HCT116 (cell line): ENCODE data around the gene CCDC201. TPM values are rescaled to one million over a fixed set of nuclear protein-coding genes. Genes with fewer than 3 reads are reported as not detected.
A peak's percentile ranks its signal among the peaks of the same experiment; 100 is the strongest.
"Not testable (repeated sequence)": the region's sequence is repeated elsewhere in the genome, so short reads cannot be mapped to it uniquely, and the experiment has no call there.

ENCODE experiments used
- ATAC-seq: fragments of 200-7000 bp; cut with Tn5 transposase; 2 replicates; pipeline ENCODE4 v1.9.1; 2020; ENCODE audit warnings: mild to moderate bottlenecking, moderate library complexity
- BruUV-seq: library from RNA; stranded (reverse); fragments of 400-500 nt; replicated peaks from 2 replicates; lab custom pipeline; 2021; lab: Mats Ljungman, UMichigan
- CTCF ChIA-PET: fragments of 300-600 bp; sonication (Branson Sonifier 250); formaldehyde crosslinking; loops from one replicate; lab custom pipeline; 2021; ENCODE audit warnings: antibody characterized with exemption; lab: Charles Lee
- POLR2A ChIA-PET: fragments of 300-600, 350-600 bp; sonication (Branson Sonifier 250); formaldehyde crosslinking; loops from one replicate; lab custom pipeline; 2021; ENCODE audit warnings: antibody characterized with exemption; lab: Charles Lee
- RAD21 ChIA-PET, 2 experiments: fragments of 300-600 bp; sonication (Branson Sonifier 250); formaldehyde crosslinking; loops; one replicate each; lab custom pipeline; 2023; ENCODE audit warnings: low total read pairs in 2 of 2; ENCODE audit not compliant: uncharacterized antibody in 2 of 2, unreplicated experiment in 2 of 2, low non-redundant PET in 1 of 2; lab: Charles Lee
- DNase-seq: peaks from one replicate; pipeline ENCODE4 v3.0.0-alpha.2; 2010; ENCODE audit warnings: low read depth, low spot score
- H2AFZ ChIP-seq: fragments of 200-600 bp; shearing (Covaris generic), sonication (generic); 2 replicates; pipeline ENCODE4 v1.6.1; 2017; ENCODE audit warnings: low read depth, mixed run types, mixed read lengths, antibody characterized with exemption, low read length; ENCODE audit not compliant: poor library complexity, severe bottlenecking
- H3K27ac ChIP-seq: 2 replicates; pipeline ENCODE4 v1.5.1; 2012; ENCODE audit warnings: low read depth, low read length
- H3K27me3 ChIP-seq: fragments of 200-600 bp; sonication (generic); 2 replicates; pipeline ENCODE4 v1.6.1; 2016; ENCODE audit warnings: mixed run types, low read length, mixed read lengths; ENCODE audit not compliant: insufficient read depth
- H3K36me3 ChIP-seq, 2 experiments: fragments of 200-500 bp in 1 of 2; fragments of 200-600 bp in 1 of 2; sonication (Bioruptor generic) in 1 of 2; sonication (generic) in 1 of 2; 2 replicates each; pipeline versions ENCODE4 v1.5.1 to v1.6.1; 2014 to 2016; ENCODE audit warnings: low read length in 2 of 2, inconsistent platforms in 1 of 2, mixed read lengths in 1 of 2, mixed run types in 1 of 2; ENCODE audit not compliant: insufficient read depth in 2 of 2, control insufficient read depth in 1 of 2
- H3K4me1 ChIP-seq, 2 experiments: fragments of 200-600 bp in 1 of 2; sonication (generic) in 1 of 2; 2 replicates each; pipeline versions ENCODE4 v1.5.1 to v1.6.1; 2012 to 2017; ENCODE audit warnings: low read length in 2 of 2, inconsistent platforms in 1 of 2, mild to moderate bottlenecking in 1 of 2, mixed read lengths in 1 of 2, mixed run types in 1 of 2, moderate library complexity in 1 of 2; ENCODE audit not compliant: insufficient read depth in 2 of 2, control insufficient read depth in 1 of 2
- H3K4me2 ChIP-seq: fragments of 200-600 bp; sonication (generic); 2 replicates; pipeline ENCODE4 v1.6.1; 2017; ENCODE audit warnings: mixed run types, low read length, mixed read lengths
- H3K4me3 ChIP-seq, 2 experiments: fragments of 200-600 bp in 1 of 2; sonication (generic) in 1 of 2; replicated peaks in 1 of 2; 2 replicates each; pipeline ENCODE4 v1.5.1; 2011 to 2016; ENCODE audit warnings: low read length in 2 of 2, control low read depth in 1 of 2, low read depth in 1 of 2, mild to moderate bottlenecking in 1 of 2, mixed read lengths in 1 of 2, mixed run types in 1 of 2
- H3K79me2 ChIP-seq: fragments of 200-600 bp; sonication (generic); 2 replicates; pipeline ENCODE4 v1.6.1; 2017; ENCODE audit warnings: mild to moderate bottlenecking, mixed run types, low read length, moderate library complexity, mixed read lengths; ENCODE audit not compliant: insufficient read depth
- H3K9ac ChIP-seq: fragments of 200-600 bp; sonication (generic); 2 replicates; pipeline ENCODE4 v1.6.1; 2016; ENCODE audit warnings: low read length, mixed read lengths
- H3K9me2 ChIP-seq: fragments of 200-600 bp; sonication (generic), shearing (Covaris generic); 2 replicates; pipeline ENCODE4 v1.6.1; 2017; ENCODE audit warnings: mixed run types, mild to moderate bottlenecking, moderate library complexity; ENCODE audit not compliant: insufficient read depth
- H3K9me3 ChIP-seq, 2 experiments: fragments of 200-500 bp in 1 of 2; fragments of 200-600 bp in 1 of 2; sonication (Bioruptor generic) in 1 of 2; sonication (generic) in 1 of 2; 2 replicates each; pipeline ENCODE4 v1.6.1; 2014 to 2017; ENCODE audit warnings: low read length in 2 of 2, mixed read lengths in 2 of 2, inconsistent platforms in 1 of 2, low read depth in 1 of 2, mild to moderate bottlenecking in 1 of 2, mixed run types in 1 of 2, moderate library complexity in 1 of 2; ENCODE audit not compliant: control insufficient read depth in 1 of 2, insufficient read depth in 1 of 2
- H4K20me1 ChIP-seq: fragments of 200-600 bp; sonication (generic), shearing (Covaris generic); 2 replicates; pipeline ENCODE4 v1.6.1; 2017; ENCODE audit warnings: mixed run types, mild to moderate bottlenecking, moderate library complexity; ENCODE audit not compliant: insufficient read depth
- FOSL1 ChIP-seq: IDR thresholded peaks from 2 replicates; pipeline ENCODE4 v1.6.1; 2012; ENCODE audit warnings: low read depth
- RAD21 ChIP-seq: IDR thresholded peaks from 2 replicates; pipeline ENCODE4 v1.6.1; 2012; ENCODE audit warnings: low read depth, mild to moderate bottlenecking
- intact Hi-C: fragments of 100-400 bp; cut with micrococcal nuclease; formaldehyde crosslinking; loops from 2 replicates; pipeline ENCODE4 v1.10.0; 2022
- total RNA-seq: library from RNA; stranded (reverse); gene quantifications from one replicate; pipeline ENCODE4 v1.2.1, GENCODE V29; 2021; ENCODE audit not compliant: unreplicated experiment
- TF ChIP-seq, protein P1 (sequence below), 3 experiments: fragments of 200-600 bp in 1 of 3; sonication (generic) in 1 of 3; IDR thresholded peaks in 2 of 3; conservative IDR thresholded peaks in 1 of 3; 2 replicates each; pipeline ENCODE4 v1.5.1; 2012 to 2017; ENCODE audit warnings: low read depth in 2 of 3, low read length in 2 of 3, antibody characterized with exemption in 1 of 3, borderline replicate concordance in 1 of 3, control low read depth in 1 of 3, mild to moderate bottlenecking in 1 of 3, mixed read lengths in 1 of 3, mixed run types in 1 of 3, moderate library complexity in 1 of 3; ENCODE audit not compliant: insufficient read depth in 1 of 3

Gene CCDC201
- total RNA-seq, 1 experiment from 2014 or later, result not detected

GRCh38 chr7:45863715-45864114 lies 9.2 kb downstream of the CCDC201 start:
- TF ChIP-seq, protein P1, sequence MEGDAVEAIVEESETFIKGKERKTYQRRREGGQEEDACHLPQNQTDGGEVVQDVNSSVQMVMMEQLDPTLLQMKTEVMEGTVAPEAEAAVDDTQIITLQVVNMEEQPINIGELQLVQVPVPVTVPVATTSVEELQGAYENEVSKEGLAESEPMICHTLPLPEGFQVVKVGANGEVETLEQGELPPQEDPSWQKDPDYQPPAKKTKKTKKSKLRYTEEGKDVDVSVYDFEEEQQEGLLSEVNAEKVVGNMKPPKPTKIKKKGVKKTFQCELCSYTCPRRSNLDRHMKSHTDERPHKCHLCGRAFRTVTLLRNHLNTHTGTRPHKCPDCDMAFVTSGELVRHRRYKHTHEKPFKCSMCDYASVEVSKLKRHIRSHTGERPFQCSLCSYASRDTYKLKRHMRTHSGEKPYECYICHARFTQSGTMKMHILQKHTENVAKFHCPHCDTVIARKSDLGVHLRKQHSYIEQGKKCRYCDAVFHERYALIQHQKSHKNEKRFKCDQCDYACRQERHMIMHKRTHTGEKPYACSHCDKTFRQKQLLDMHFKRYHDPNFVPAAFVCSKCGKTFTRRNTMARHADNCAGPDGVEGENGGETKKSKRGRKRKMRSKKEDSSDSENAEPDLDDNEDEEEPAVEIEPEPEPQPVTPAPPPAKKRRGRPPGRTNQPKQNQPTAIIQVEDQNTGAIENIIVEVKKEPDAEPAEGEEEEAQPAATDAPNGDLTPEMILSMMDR (IDR thresholded peaks at IDR 0.05 in 2 of 3, conservative IDR thresholded peaks at IDR 0.05 in 1 of 3; ENCODE audit: borderline replicate concordance in 1 of 3, insufficient read depth in 1 of 3, low read depth in 2 of 3, low read length in 2 of 3), result peak; percentile 56 to 80 (median 58)
- 0 out of 2 replicates have a peak, but pooled peaks have one; percentile 25 for TF ChIP-seq RAD21
- TF ChIP-seq FOSL1, result no peak
- Histone ChIP-seq H3K27me3 (0 out of 2 replicates have a peak, but pooled peaks cover 9% of the 10 kb centered on the region), H3K36me3 (no peaks in the 10 kb centered on the region), H3K9me3 (no peaks in the 10 kb centered on the region), H3K79me2 (no peaks in the 10 kb centered on the region), H3K9me2 (no peaks in the 10 kb centered on the region), H3K4me1 (no peaks in the 10 kb centered on the region), H3K4me3 (no peak overlapping the region), H2AFZ (no peak overlapping the region), H4K20me1 (no peaks in the 10 kb centered on the region), H3K9ac (no peak overlapping the region), H3K27ac (no peak overlapping the region), H3K4me2 (no peak overlapping the region)
- no TSS peak for BruUV-seq
- no peak for DNase-seq
- RAD21 ChIA-PET, result interaction anchor here in 1 of 2 experiments (0.9 kb wide), 1 partner anchor 237 kb away, joined by 3 read pairs; no protein-coding TSS in a partner anchor
- intact Hi-C loops, result no loop called here
- ATAC-seq, result peak; percentile 77
- POLR2A ChIA-PET, result no interaction called here
- CTCF ChIA-PET, result interaction anchor here (0.7 to 1.6 kb wide), 4 partner anchors 8 to 1317 kb away, joined by 3 to 4 read pairs (median 3); no protein-coding TSS in a partner anchor

DNA sequence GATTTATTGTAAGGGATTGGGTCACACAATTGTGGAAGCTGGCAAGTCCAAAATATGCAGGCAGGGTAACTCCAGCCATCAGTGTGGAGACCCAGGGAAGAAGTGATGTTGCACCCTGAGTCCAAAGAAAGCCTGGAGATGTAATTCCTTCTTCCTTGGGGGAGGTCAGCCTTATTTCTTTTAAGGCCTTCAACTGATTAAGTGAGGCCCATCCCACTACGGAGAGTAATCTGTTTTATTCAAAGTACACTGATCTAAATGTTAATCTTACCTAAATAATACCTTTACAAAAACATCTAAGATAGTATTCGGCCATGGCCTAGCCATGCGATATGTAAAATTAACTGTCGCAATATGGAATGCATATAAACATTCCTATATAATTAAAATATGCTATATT lies 16.0 kb downstream of the CCDC201 start:
- intact Hi-C loops, result loop anchor here (5.0 to 10.0 kb wide), 2 partner anchors 102 to 180 kb away; no protein-coding TSS in a partner anchor
- H3K9me3 ChIP-seq, H4K20me1 ChIP-seq, H3K4me1 ChIP-seq, POLR2A ChIA-PET, H3K27ac ChIP-seq, H3K27me3 ChIP-seq, H3K36me3 ChIP-seq, H2AFZ ChIP-seq, DNase-seq, RAD21 ChIA-PET, H3K9ac ChIP-seq, ATAC-seq, BruUV-seq, H3K79me2 ChIP-seq, H3K9me2 ChIP-seq, H3K4me3 ChIP-seq, CTCF ChIA-PET, H3K4me2 ChIP-seq: not testable (repeated sequence)

DNA sequence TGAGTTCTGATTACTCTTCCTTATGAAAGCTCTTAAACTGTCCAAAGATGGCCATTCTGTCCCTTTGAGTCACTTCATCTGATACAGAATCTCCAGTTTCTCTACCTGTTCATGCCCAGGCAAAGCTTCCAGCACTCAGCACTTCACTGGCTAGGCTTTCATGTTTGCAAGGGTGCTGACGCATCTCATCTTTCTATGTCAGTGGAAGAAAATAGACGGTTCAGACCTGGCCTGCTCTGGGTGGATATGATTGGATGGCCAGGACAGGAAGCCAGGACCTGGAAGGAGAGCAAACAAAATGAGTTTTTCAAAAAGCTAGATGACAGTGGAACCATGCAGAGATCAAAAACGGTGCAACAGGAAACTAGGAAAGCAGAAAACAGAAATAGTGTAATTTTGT lies 17.2 kb downstream of the CCDC201 start:
- H3K36me3 ChIP-seq, POLR2A ChIA-PET, H3K9ac ChIP-seq, H3K9me3 ChIP-seq, H3K4me1 ChIP-seq, H3K27ac ChIP-seq, RAD21 ChIA-PET, H3K27me3 ChIP-seq, H4K20me1 ChIP-seq, H3K9me2 ChIP-seq, BruUV-seq, H2AFZ ChIP-seq, DNase-seq, H3K79me2 ChIP-seq, H3K4me2 ChIP-seq, H3K4me3 ChIP-seq, ATAC-seq: not testable (repeated sequence)
- CTCF ChIA-PET, result interaction anchor here (0.7 to 1.2 kb wide), 2 partner anchors 8 to 192 kb away, joined by 3 read pairs; no protein-coding TSS in a partner anchor
- intact Hi-C loops, result loop anchor here (5.0 to 10.0 kb wide), 2 partner anchors 101 to 178 kb away; no protein-coding TSS in a partner anchor

GRCh38 chr7:45853491-45853890 lies 19.4 kb downstream of the CCDC201 start:
- H3K9me2 ChIP-seq, H3K36me3 ChIP-seq, H2AFZ ChIP-seq, H3K4me2 ChIP-seq, H3K4me1 ChIP-seq, ATAC-seq, H3K9ac ChIP-seq, CTCF ChIA-PET, H3K79me2 ChIP-seq, H3K9me3 ChIP-seq, POLR2A ChIA-PET, DNase-seq, RAD21 ChIA-PET, BruUV-seq, H3K4me3 ChIP-seq, H4K20me1 ChIP-seq, H3K27ac ChIP-seq, H3K27me3 ChIP-seq: not testable (repeated sequence)
- intact Hi-C loops, result loop anchor here (10.0 kb wide), 1 partner anchor 99 kb away; no protein-coding TSS in a partner anchor
